Astrocyte of the spinal cord (primary cell): Measurements from ENCODE around the gene TPX2.
"Not testable (repeated sequence)": the region's sequence is repeated elsewhere in the genome, so short reads cannot be mapped to it uniquely, and the experiment has no call there.

ENCODE experiments used
- DNase-seq: peaks from one replicate; pipeline ENCODE4 v3.0.0; 2011; ENCODE audit warnings: low read depth, low spot score
- H3K4me3 ChIP-seq: 2 replicates; pipeline ENCODE4 v1.5.1; 2011; ENCODE audit warnings: low read depth, mild to moderate bottlenecking, low read length, moderate library complexity
- CTCF ChIP-seq: IDR thresholded peaks from 2 replicates; pipeline ENCODE4 v1.5.1; 2012; ENCODE audit warnings: low read depth, mild to moderate bottlenecking, low read length, inconsistent platforms
- in situ Hi-C: cut with HindIII; loops from 2 replicates; pipeline ENCODE4 v1.10.0; 2017; ENCODE audit warnings: low sequenced_read_pairs

The TPX2 gene

GRCh38 chr20:31746068-31746878 lies 7.2 kb downstream of the TPX2 start:
- TF ChIP-seq CTCF: no peak
- no peak overlapping the region for H3K4me3 ChIP-seq
- no peak for DNase-seq
- in situ Hi-C loops: no loop called here

GRCh38 chr20:31747028-31747427 lies 7.9 kb downstream of the TPX2 start:
- H3K4me3 ChIP-seq, in situ Hi-C loops, DNase-seq: not testable (repeated sequence)

- TF ChIP-seq CTCF: no peak
- in situ Hi-C loops: no loop called here
Measured at GRCh38 chr20:31747640-31748039, 8.6 kb downstream of the TPX2 start.

GRCh38 chr20:31749223-31749622 lies 10.1 kb downstream of the TPX2 start:
- H3K4me3 ChIP-seq: no peak overlapping the region
- no peak for DNase-seq
- no peak for TF ChIP-seq CTCF
- in situ Hi-C loops: no loop called here

More at GRCh38 chr20:31747640-31748039, 8.6 kb downstream of the TPX2 start:
- DNase-seq: no peak
- no peak overlapping the region for H3K4me3 ChIP-seq

GRCh38 chr20:31751126-31751525 lies 12.0 kb downstream of the TPX2 start:
- H3K4me3 ChIP-seq: no peak overlapping the region
- TF ChIP-seq CTCF: no peak
- in situ Hi-C loops: no loop called here
- peak; percentile 83 for DNase-seq

- no peak for TF ChIP-seq CTCF
- DNase-seq: no peak
- H3K4me3 ChIP-seq: no peak overlapping the region
- in situ Hi-C loops: no loop called here
Measured at GRCh38 chr20:31757254-31757653, 18.2 kb downstream of the TPX2 start.

- no peak overlapping the region for H3K4me3 ChIP-seq
- in situ Hi-C loops: no loop called here
- no peak for TF ChIP-seq CTCF
- no peak for DNase-seq
Measured at GRCh38 chr20:31758521-31758920, 19.4 kb downstream of the TPX2 start.
